GM19328 (cell line): Measurements from ENCODE around the gene NFYB.
A peak's percentile ranks its signal among the peaks of the same experiment; 100 is the strongest.
"Not testable (repeated sequence)": the region's sequence is repeated elsewhere in the genome, so short reads cannot be mapped to it uniquely, and the experiment has no call there.

Experiments
- ATAC-seq: cut with Tn5 transposase; IDR thresholded peaks from one replicate; pipeline ENCODE4 v1.9.1; 2021; ENCODE audit warnings: mild to moderate bottlenecking, moderate library complexity; ENCODE audit not compliant: unreplicated experiment

NFYB gene

GRCh38 chr12:104163631-104164030 lies 25.6 kb upstream of the NFYB start:
- ATAC-seq, result no peak

DNA sequence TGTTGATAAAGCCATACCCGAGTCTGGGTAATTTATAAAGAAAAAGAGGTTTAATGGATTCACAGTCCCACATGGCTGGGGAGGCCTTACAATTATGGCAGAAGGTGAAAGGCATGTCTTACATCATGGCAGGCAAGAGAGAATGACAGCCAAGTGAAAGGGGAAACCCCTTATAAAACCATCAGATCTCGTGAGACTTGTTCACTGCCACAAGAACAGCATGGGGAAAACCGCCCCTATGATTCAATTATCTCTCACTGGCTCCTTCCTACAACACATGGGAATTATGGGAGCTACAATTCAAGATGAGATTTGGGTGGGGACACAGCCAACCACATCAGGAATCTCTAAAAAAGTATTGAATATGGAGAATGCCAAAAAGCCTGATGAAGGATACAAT lies 25.0 kb upstream of the NFYB start:
- not testable (repeated sequence) for ATAC-seq

GRCh38 chr12:104155711-104156555 lies 17.9 kb upstream of the NFYB start:
- no peak for ATAC-seq

- ATAC-seq, result no peak
These were observed 16.8 kb upstream of the NFYB start for GRCh38 chr12:104154806-104155205.

- ATAC-seq, result no peak
These were observed 16.3 kb upstream of the NFYB start for GRCh38 chr12:104154286-104154685.

GRCh38 chr12:104152685-104153241 lies 14.8 kb upstream of the NFYB start:
- no peak for ATAC-seq

- ATAC-seq, result no peak
These were observed 12.4 kb upstream of the NFYB start for GRCh38 chr12:104150416-104150815.

GRCh38 chr12:104147346-104147745 lies 9.3 kb upstream of the NFYB start:
- ATAC-seq, result no peak

DNA sequence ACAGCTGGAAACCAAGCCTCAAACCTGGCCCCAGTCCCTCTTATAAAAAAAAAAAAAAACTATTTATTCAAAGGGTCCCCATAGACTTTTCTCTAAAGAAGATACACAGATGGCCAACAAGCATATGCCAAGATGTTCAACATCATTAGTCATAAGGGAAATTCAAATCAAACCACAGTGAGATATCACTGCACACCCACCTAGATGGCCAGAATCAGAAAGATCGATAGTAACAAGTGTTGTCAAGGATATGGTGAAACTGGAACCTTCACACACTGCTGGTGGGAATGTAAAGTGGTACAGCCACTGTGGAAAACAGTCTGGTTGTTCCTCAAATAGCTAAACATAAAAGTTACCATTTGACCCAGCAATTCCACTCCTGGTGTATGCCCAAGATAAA lies 5.9 kb upstream of the NFYB start:
- ATAC-seq, result no peak

- no peak for ATAC-seq
These were observed 5.0 kb upstream of the NFYB start for GRCh38 chr12:104143002-104143401.

DNA sequence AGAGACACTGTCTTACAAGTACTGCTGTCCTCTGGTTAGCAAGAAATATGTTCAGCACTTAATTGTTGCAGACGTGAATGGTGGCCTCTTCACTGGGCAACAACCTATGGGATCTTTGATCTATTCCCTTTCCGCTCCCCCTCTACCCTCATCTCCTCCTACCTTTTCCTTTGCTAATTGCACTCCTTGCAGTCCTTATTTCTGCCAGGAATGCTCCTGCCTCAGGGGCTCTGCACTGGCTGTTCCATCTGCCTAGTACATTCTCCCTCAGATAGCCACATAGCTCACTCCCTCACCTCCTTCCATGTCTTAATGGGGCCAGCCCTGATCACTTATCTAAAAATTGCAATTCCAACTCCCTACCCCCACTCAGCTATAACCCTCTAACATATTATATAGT lies 4.5 kb upstream of the NFYB start:
- ATAC-seq, result no peak

DNA sequence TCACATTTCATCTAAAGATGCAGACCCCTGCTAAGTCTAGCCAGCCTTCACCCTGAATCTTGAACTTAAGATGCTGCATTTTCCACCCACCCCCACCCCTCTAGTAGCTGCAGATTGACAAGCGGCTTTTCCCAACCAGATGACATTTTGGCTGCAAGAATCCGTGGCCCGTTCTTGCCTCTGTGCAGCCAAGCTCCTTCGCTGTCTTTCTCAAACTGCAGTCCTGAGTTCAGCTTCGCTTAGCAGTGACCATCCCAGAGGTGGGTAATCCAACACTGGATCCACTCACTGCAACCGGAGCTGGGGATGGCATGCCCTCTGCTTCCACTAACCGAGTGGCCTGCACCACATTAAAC lies 765 bp upstream of the NFYB start:
- no peak for ATAC-seq

- peak; percentile 38 for ATAC-seq
These were observed 759 bp downstream of the NFYB start for GRCh38 chr12:104137001-104137901.

DNA sequence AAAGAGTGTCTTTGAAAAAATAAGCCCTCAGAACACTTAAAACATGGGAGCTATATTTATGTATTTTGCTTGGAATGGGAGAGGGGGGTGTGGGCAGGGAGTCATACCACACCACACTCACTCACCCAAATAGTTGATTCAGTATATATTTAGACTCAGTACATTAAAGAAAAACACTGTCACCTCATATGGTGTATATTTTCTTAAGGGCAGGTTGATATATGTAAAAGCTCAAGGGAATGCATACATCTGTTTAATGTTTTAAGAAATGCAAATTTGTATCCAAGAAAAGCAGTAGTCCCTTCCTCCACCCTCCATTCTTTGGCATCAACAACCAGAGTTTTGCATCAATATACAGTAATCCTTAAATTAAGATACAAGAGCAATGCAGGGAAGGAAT lies 1.4 kb downstream of the NFYB start:
- no peak for ATAC-seq

DNA sequence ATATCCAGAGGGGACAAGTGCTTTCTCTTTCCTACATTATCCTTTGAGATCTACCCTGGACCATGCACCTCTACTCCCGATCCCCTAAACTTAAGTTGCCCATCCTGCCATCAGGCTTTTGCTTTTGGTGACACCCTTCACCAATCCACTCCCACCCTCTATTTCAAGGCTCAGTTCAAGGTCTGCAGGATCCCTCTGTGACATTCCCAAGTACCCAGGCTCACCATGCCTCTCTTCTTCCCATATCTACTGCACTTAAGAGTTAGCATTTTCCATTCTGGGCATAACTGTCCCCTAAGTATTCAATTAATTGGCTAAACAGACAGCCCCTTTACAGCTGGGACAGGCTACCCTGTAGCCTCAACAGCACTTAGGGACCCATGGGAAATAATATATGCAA lies 3.1 kb downstream of the NFYB start:
- ATAC-seq, result no peak

GRCh38 chr12:104133866-104134265 lies 4.1 kb downstream of the NFYB start:
- ATAC-seq, result no peak

DNA sequence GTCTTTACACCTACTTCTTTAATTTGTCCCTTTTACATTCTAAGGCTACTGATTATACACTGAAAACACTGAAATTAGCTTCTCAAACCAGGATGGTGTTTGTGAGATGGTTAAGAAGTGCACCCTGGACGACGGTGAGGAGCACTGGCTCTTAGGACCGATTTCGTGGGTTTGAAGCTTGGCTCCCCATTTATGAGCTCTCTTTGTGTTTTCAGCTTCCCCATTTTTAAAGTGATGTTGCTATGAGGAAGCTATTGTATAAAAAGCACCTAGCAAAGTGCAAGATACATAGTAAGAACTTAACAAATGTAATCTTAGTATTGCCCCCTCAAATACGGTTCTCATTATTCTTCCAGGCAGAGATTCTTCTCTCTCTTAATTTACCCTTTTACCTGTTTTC lies 4.7 kb downstream of the NFYB start:
- ATAC-seq, result no peak

DNA sequence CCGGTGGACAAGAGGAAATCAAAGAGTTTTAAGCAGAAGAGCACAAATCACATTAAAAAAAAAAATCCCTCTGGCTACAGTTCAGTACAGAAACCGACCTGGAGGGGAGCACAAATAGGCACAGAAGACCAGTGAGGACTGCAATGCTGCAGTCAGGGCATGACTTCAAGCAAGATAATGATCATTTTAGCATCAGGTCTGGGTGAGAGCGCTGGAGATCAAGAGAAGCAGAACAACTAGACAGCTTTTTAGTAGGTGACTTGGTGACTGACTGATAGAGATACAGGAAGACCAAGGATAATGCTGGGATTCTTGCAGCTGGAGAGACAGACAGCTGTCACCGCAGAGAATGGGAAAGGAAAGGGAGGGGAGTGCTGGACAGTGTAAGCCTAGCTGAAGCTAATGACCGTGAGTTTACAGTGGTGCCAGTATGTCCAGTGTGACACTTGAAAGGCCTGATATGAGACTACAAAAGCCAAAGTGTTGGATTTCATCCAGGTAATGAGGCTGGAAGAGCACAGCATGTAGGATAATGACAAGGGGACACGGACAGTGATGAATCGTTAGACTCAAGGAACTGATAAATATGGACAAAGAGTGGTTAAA lies 5.6 kb downstream of the NFYB start:
- ATAC-seq, result no peak

DNA sequence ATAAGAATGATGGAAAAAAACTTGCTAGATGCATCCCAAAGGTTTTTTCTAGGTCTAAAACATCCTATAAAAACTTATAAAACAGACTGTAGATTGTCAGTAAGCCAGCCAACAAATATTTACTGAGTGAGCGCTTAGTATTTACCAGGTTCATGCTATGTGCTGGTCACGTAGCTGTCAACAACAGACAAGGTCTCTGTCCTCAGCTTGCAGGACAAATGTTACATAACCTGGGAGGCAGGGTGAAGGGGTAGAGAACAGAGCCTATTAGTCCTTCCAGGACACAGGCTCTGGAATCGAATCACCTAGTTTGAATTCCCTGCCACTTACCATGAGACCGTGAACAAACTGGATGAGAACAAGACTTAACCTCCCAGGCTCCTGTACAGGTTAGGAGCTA lies 6.4 kb downstream of the NFYB start:
- no peak for ATAC-seq

- ATAC-seq, result no peak
These were observed 7.2 kb downstream of the NFYB start for GRCh38 chr12:104130760-104131159.

- ATAC-seq, result no peak
These were observed 11.5 kb downstream of the NFYB start for GRCh38 chr12:104126548-104126947.
